GM19099 (cell line): ENCODE results near the gene TGM2.

Experiments used
- POLR2A ChIP-seq: IDR thresholded peaks from 3 replicates; pipeline ENCODE4 v1.6.1; 2011; ENCODE audit warnings: low read depth; ENCODE audit not compliant: insufficient read length; ENCODE audit errors: extremely low read depth

Gene TGM2

DNA sequence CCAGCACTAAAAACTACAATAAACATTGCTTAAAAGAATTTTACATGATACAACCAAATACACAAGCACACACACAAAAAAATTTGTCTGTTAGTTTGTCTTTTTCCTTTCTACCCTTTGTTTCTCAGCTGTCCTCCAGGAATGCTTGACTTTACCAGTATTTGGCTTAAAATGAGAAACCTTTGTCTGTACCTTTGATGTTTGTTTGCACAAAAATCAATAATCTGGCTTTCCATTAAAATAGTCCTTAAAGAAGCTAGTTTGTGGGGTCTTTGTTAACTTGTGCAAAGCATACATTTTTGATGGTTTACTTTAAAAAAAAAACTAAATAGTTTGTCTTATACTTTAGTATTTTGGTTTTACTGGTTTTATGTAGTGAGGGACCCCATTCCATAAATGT, 82.2 kb downstream of the TGM2 start:
- no peak for TF ChIP-seq POLR2A

DNA sequence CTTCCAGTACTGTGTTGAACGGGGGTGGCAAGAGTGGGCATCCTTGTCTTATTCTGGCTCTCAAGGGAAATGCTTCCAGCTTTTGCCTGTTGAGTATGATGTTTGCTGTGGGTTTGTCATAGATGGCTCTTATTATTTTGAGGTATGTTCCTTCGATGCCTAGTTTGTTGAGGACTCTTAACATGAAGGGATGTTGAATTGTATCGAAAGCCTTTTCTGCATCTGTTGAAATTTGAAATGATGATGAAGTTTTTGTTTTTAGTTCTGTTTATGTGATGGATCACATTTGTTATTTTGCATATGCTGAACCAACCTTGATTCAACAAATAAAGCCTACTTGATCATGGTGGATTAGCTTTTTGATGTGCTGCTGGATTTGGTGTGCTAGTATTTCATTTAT, 83.5 kb downstream of the TGM2 start:
- TF ChIP-seq POLR2A, result no peak

DNA sequence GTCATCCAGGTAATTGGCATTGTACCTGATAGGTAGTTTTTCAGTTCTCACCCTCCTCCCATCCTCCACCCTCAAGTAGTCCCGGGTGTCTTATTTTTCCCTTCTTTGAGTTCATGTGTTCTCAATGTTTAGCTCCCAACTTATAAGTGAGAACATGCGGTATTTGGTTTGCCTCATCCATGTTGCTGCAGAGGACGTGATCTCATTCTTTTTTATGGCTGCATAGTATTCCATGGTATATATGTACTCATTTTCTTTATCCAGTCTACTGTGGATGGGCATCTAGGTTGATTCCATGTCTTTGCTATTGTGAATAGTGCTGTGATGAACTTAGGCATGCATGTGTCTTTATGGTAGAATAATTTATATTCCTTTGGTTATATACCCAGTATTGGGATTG, 85.7 kb downstream of the TGM2 start:
- no peak for TF ChIP-seq POLR2A

DNA sequence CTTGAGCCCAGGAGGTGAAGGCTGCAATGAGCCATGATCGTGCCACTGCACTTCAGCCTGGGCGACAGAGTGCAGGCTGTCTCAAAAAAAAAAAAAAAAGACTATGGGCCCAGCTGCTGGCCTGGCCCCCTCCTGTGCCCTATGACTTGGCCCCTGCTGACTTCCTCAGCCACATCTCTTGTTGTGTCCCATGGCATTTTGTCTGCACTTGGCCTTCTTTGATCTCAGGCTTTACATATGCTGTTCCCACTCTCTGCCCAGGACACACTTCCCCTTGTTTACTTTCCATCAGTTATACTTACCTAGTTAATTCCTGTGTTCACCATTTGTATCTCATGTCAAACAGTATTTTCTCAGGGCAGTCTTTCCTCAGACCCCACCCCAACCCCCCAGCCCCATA, 87.0 kb downstream of the TGM2 start:
- TF ChIP-seq POLR2A, result no peak
